GM12875 (cell line): ENCODE measurements around the gene MYO10.

ENCODE experiments used
- H3K4me3 ChIP-seq: one replicate; pipeline ENCODE4 v1.5.1; 2011; ENCODE audit warnings: low read depth, low read length, control low read depth
- TF ChIP-seq, protein P1 (sequence below): IDR thresholded peaks from 2 replicates; pipeline ENCODE4 v1.5.1; 2011; ENCODE audit warnings: low read depth, mild to moderate bottlenecking, control low read depth, inconsistent platforms, low read length, moderate library complexity, borderline replicate concordance; ENCODE audit not compliant: insufficient read depth

The MYO10 gene

DNA sequence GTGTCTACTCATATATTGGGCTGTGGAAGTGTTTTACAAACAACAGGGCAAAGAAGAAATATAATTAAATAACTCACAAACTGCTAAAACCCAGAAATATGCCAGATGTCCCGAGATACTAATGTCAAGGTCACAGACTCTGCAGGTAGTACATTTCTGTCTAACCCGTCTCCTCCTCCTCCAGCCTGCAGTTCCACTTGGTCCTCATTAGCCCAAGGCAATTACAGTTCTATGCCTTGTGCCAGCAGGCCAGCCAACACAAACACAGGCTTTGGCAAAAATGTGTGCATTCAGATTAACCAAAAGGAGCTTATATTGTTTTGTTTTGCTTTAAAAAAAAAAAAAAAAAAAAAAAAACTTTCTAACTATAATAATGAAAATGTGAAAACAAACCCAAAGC is 148.8 kb downstream of the MYO10 start:
- H3K4me3 ChIP-seq = no peak overlapping the region
- TF ChIP-seq, protein P1, sequence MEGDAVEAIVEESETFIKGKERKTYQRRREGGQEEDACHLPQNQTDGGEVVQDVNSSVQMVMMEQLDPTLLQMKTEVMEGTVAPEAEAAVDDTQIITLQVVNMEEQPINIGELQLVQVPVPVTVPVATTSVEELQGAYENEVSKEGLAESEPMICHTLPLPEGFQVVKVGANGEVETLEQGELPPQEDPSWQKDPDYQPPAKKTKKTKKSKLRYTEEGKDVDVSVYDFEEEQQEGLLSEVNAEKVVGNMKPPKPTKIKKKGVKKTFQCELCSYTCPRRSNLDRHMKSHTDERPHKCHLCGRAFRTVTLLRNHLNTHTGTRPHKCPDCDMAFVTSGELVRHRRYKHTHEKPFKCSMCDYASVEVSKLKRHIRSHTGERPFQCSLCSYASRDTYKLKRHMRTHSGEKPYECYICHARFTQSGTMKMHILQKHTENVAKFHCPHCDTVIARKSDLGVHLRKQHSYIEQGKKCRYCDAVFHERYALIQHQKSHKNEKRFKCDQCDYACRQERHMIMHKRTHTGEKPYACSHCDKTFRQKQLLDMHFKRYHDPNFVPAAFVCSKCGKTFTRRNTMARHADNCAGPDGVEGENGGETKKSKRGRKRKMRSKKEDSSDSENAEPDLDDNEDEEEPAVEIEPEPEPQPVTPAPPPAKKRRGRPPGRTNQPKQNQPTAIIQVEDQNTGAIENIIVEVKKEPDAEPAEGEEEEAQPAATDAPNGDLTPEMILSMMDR = no peak

DNA sequence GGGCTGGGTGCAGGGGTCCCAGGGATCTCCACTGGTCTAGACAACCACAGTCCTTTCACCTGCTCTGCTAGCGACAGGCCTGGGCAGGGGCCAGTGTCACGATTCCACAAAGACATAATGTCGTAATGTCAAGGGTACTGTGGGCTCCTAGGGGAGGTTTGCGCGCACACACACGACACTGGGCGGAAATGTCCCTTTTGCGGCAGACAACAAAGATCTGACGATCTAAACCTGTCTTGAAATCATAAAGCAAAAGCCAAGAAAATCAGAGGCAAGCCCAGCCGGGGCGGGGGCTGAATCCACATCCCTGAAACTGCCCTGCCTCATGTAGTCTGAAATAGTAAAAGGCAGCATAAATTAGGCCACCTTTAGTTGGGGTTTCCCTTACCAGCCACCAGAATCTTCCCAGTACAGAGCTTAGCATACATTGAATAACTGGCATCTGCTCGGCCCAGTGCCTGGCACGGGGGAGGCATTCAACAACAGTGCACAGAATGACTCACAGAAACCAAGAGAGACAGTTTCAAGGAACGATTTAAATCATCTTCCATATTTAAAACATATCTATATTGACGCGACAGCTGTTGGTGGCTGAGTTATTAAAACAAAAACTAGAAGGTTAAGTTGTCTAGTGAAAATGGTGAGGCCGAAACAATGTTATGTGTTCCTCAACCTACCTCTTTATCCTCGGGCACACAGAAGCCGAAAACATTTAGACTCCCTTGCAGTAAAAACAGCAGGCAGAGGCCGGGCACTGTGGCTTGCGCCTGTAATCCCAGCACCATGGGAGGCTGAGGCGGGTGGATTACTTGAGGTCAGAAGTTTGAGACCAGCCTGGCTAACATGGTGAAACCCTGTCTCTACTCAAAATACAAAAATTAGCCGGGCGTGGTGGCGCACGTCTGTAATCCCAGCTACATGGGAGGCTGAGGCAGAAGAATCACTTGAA is 151.0 kb downstream of the MYO10 start:
- TF ChIP-seq, protein P1 = no peak
- no peak overlapping the region for H3K4me3 ChIP-seq

DNA sequence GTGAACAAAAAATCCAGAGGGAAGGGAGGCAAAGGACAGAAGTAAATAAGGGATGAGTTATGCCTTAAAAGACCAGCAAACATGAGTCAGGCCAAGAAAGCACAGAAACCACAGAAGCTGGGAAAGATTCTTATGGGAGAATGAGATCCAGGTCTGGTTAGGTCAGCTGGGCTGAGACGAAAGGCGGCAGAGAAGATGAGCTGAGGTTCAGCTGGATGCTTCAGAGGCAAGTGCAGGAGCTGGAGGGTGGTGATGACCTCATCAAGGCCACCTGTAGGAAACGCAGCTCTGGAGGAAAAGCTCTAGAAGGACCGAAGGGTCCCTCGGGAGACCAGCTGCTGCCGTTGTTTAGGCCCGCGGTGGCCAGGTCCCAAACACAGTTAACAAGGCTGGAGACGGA is 152.0 kb downstream of the MYO10 start:
- TF ChIP-seq, protein P1 = no peak
- no peak overlapping the region for H3K4me3 ChIP-seq

DNA sequence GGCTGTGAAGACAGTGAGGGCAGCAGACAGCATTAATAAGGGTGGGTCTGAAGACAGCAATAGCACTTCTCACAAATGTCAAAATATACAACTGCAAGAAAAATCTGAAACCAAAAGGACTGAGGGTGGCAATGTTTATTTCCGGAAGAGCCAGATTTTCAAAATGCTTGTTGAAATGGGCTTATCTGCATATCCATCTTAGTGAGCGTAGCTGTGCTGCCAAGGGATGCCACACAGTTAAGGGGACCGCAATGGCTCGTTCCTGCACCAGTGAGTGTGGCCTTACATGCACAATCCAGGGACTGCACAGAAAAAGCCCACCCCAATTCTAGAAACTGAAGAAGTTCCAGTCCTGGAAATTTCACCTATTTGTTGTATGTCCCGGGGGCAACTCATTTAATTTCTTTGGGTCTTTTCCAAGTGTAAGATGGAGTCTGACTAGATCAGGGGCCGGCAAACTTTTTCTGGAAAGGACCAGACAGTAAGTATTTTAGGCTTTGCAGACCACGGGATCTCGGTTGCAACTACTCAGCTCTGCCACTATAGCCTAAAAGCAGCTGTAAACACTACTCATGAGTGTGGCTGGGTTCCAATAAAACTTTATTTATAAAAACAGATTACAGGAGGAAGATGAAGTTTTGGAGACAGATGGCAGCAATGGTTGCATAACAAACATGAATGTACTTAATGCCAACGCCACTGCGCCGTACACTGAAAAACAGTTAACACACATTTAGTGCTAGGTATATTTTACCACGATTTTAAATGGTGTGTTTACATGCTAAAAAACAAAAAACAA is 154.1 kb downstream of the MYO10 start:
- no peak overlapping the region for H3K4me3 ChIP-seq
- TF ChIP-seq, protein P1 = no peak

DNA sequence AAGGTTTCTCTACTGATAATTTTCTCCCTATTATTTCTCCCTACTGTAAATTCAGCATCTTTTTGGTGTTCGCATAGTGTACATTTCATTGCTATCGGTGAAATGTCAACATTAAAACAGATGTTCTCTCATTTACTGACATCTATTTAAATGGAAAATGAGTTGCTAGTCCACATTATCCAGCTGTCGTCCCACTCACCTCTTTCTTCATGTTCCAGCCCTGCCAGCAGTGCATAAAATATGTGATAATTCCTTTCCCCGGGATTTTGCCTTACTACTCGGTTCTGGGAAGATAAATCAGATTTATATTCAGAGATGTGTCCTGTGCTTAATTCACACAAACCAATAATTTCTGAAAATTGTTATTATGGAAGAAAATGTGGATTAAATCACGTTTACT is 155.8 kb downstream of the MYO10 start:
- TF ChIP-seq, protein P1 = no peak
- no peak overlapping the region for H3K4me3 ChIP-seq

DNA sequence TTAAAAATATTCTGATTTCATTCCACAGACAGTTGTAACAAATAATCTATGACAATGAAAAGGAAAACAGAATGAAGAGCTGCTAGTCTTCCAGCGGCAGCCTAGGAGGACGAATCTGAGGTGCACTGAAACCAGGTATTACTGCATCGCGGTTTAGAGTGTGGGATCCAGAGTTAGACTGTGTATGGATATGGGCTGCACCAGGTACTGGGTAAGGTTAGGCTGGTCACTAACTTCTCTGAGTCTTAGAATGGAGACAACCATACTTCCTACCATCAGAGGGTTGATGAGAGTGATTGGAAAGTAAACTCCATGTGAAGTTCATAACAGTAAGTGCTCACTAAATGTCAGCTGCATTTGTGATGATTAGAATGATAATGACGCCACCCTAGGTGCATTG is 158.7 kb downstream of the MYO10 start:
- TF ChIP-seq, protein P1 = no peak
- H3K4me3 ChIP-seq = no peak overlapping the region
